Measurements from ENCODE around the gene TFG.

Gene TFG

DNA sequence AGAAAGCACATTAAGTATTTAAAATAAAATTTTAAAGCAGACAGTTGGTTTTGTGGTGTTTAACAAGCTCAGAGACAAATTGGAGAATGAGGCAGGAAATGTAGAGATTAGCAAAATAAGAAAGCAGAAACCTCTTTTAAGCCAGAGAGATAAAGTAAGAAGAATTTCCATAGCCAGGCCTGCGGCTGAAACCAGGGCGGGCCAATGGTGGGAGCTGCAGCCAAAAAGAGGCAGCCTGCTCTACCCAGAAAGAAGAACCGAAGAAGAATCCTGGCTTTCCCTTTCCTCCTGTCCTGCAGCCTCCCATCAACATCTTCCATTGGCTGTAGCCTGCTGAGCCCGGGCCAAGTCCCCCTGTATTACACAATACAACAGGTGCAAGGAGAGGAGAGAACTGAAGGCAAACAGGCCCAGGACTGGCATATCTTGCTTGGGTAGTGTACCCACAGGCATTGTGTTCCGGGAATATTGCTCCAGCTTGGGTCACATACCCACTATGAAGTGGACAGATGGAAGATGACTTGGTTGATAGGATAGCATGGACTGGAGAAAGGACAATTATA, 11.5 kb upstream of the TFG start:
- TF ChIP-seq, protein P1, sequence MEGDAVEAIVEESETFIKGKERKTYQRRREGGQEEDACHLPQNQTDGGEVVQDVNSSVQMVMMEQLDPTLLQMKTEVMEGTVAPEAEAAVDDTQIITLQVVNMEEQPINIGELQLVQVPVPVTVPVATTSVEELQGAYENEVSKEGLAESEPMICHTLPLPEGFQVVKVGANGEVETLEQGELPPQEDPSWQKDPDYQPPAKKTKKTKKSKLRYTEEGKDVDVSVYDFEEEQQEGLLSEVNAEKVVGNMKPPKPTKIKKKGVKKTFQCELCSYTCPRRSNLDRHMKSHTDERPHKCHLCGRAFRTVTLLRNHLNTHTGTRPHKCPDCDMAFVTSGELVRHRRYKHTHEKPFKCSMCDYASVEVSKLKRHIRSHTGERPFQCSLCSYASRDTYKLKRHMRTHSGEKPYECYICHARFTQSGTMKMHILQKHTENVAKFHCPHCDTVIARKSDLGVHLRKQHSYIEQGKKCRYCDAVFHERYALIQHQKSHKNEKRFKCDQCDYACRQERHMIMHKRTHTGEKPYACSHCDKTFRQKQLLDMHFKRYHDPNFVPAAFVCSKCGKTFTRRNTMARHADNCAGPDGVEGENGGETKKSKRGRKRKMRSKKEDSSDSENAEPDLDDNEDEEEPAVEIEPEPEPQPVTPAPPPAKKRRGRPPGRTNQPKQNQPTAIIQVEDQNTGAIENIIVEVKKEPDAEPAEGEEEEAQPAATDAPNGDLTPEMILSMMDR (IDR thresholded peaks at IDR 0.05; ENCODE audit: insufficient read depth, low read depth, low read length, missing control alignments) = no peak
- no peak overlapping the region for H3K4me3 ChIP-seq (ENCODE audit: low read length)
- DNase-seq (ENCODE audit: low read depth) = no peak

DNA sequence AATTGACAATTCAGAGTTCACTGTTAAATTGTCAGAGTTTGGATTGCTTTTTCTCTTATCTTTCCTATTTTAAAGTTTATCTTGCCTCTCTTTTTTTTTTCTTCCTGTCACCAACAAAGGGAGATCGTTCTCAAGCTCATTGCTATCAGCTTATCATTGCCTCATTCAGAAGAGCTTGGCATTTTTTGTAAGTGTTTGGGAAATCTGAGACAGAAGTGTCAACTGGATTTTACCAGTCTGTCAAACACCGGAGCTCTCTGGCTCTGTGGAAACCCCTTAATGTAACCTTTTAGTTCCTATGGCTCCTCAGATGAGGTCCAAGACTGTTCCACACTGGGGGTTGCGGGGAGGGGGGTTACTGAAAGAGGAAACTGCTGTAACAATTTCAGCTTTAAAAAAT, 10.6 kb upstream of the TFG start:
- no peak for DNase-seq (ENCODE audit: low read depth)
- H3K4me3 ChIP-seq (ENCODE audit: low read length) = no peak overlapping the region
- TF ChIP-seq, protein P1 (IDR thresholded peaks at IDR 0.05; ENCODE audit: insufficient read depth, low read depth, low read length, missing control alignments) = no peak

DNA sequence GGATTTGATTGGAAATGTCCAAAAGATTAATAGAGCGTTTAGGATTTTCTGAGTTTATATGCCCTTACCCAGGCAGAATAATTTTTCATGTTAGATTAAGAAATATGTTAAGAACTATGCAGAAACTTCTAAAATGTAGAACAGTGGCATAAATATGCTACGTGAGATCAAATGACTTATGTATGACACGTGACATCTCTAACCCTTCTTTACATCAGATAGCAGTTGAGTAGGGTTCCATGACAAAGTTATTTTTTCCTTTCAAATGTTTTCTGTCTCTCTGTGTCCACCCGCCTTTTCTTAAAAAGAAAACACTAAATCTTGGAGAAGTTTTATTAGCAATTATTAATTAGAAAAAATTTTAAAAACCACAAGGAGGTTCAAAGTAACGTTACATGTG, 8.6 kb upstream of the TFG start:
- TF ChIP-seq, protein P1 (IDR thresholded peaks at IDR 0.05; ENCODE audit: insufficient read depth, low read depth, low read length, missing control alignments) = no peak
- no peak for DNase-seq (ENCODE audit: low read depth)
- H3K4me3 ChIP-seq (ENCODE audit: low read length) = no peak overlapping the region

DNA sequence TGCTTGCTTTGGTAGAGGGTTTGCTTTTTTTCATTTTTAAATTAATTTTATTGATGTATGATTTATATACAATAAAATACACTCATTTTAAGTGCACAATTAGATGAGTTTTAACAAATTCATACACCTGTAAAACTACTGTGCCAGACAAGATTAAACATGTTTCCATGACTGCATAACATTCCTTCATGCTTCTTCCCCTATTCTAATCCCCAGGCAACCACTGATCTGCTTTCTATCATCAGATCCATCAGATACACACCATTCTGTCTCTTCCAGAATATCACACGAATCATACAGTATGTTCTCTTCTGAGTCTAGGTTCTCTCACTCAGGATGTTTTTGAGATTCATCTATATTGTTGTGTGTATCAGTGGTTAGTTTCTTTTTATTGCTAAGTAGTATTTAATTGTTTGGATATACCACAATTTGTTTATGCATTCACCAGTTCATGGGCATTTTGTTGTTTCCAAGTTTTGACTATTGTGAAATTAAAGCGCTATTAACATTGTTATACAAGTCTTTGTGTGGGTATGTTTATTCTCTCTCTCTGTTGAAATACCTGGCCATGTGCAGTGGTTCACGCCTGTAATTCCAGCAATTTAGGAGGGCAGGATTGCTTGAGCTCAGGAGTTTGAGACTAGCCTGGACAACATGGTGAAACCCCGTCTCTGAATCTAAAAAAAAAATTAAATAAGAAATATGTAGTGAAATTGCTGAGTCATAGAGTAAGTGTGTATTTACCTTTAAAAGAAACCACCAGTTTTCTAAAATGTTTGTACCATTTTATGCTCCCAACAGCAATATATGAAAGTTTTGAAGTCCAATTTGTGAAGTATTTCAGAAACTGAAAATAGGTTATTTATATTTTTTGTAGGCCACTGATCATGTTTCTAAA, 7.0 kb upstream of the TFG start:
- peak; percentile 83 for DNase-seq (ENCODE audit: low read depth)
- TF ChIP-seq, protein P1 (IDR thresholded peaks at IDR 0.05; ENCODE audit: insufficient read depth, low read depth, low read length, missing control alignments) = no peak
- H3K4me3 ChIP-seq (ENCODE audit: low read length) = no peak overlapping the region

DNA sequence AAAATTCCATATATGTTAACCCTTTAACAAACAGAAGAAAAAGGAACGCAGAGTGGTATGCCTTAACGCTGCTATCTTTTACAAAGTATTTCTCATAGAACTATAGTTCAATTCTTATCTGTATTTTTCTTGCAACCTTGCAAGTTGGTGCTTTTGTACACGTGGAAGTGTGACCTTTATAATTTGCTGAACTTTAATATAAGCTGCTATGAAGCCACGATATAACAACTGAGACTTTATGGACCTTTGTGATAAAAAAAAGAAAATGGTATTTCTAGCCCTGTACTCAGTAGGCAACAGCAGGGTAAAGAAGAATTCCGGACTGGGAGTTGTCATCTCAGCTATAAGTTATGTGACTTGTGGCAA, 6.3 kb upstream of the TFG start:
- no peak for DNase-seq (ENCODE audit: low read depth)
- TF ChIP-seq, protein P1 (IDR thresholded peaks at IDR 0.05; ENCODE audit: insufficient read depth, low read depth, low read length, missing control alignments) = no peak
- H3K4me3 ChIP-seq (ENCODE audit: low read length) = no peak overlapping the region

DNA sequence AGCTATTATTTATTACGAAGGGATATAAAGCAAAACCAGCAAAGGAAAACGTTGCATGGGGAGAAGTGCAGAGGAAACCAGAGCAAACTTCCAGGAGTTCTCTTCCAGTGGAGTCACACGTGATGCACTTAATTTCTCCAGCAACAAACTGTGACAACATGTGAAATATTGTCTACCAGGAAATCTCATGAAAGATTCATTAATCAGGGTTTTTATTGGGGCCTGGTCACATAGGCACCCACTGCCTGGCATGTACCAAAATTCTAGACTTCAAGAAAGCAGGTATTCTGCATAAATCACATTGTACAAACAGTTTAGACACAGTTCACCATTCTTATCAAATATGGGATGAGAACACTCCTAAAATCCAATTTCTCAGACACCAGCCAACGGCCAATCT, 5.4 kb upstream of the TFG start:
- no peak overlapping the region for H3K4me3 ChIP-seq (ENCODE audit: low read length)
- TF ChIP-seq, protein P1 (IDR thresholded peaks at IDR 0.05; ENCODE audit: insufficient read depth, low read depth, low read length, missing control alignments) = no peak
- DNase-seq (ENCODE audit: low read depth) = no peak

Measured in epithelial cell of esophagus (primary cell).